NCI-H2081 (cell line): ENCODE measurements around the gene SREBF1.

ENCODE experiments used
- DNase-seq, 2 experiments: peaks; one replicate each; lab custom pipeline; 2025; lab: John Stamatoyannopoulos, UW

Gene SREBF1

GRCh38 chr17:17836818-17837379, at the start of gene SREBF1:
Gene SREBF1 (minus strand): TSS chr17:17836986. CDS start chr17:17836817, 169 bp downstream.
- peak; percentile 31 to 43 for DNase-seq

GRCh38 chr17:17886226-17886625, 49.4 kb upstream of the SREBF1 start:
- no peak for DNase-seq

- no peak for DNase-seq
These were observed 47.9 kb upstream of the SREBF1 start for GRCh38 chr17:17884391-17885357.

DNA sequence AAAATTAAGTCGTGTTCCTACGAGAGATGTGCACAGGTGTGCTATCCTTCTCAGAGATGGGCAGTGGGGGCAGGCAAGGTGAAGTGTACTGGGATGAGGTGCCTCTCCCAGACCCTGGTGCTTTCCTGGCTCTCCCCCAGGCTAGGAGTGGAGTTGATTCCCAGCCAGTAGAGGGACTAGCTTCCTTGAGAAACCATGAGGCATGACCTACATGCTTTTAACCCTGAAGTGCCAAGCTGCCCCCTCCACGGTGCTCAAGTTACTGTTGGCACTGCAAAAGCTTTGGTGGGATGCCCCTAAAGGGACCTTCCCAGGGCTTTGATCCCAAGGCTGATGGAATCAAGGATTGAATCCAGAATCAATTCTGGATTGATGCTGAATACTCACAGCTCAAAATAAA, 47.0 kb upstream of the SREBF1 start:
- no peak for DNase-seq

DNA sequence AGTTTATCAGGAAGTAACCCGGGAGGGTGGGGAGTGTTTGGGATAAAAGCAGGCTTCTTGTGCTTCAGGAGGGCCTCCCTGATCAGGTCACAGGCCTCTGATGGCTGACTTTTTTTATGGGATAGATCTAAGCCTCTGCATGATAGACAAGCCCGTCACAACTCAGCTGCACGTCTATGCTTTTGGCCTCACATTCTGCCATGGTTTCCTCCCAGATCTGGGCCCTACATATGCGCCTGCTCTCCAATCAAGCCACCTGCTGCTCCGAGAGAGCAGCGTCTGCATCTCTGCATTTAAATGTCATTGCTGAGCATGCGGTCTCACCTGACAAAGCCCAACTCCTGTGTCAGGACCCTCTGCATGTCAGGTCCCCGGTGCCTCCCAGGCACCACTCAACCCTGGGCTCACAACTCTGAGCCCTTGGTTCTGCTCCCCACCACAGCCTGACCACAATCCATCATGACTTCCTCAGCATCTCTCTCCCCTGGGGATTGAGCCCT, 45.3 kb upstream of the SREBF1 start:
- DNase-seq = no peak

GRCh38 chr17:17880577-17881196, 43.9 kb upstream of the SREBF1 start:
- DNase-seq = no peak

DNA sequence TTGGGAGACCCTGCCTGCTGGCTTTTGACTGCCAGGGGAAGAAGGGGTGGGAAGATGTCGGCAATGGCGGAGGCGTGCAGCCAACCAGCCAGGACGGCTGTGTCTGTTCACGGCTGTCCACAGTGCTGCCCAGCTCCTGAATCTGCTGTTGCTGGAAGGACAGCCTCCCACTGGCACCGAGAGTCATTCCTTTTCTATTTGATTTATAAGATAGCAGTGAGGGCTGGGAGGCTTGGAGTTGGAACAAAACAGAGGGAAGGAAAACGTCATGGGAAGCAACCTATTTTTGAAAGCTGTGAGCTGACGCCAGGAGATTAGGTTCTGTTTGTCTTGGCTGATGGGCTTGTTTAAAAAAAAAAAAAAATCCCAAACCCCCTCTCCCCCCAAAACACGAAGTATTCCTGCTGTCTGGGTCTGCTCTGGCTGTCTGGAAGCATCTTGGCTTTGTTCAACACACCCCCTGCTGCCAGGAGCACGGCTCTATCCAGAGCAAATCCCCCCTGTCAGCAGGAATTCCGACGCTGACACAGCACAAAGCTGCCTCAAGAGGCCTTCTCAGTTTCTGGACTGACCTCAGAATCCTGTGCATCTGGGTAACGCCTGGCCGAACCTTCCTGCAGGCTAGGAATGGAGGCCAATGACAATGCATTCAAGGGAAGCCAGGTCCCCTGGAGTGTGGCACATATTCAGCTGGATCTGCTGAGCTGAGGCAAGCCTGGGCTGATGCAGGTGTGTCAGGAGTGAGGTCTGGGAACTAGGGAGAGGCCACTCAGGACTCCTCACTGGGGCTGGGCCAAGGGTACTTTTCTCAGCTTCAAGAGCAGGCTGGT, 41.0 kb upstream of the SREBF1 start:
- DNase-seq = peak; percentile 15 to 69

DNA sequence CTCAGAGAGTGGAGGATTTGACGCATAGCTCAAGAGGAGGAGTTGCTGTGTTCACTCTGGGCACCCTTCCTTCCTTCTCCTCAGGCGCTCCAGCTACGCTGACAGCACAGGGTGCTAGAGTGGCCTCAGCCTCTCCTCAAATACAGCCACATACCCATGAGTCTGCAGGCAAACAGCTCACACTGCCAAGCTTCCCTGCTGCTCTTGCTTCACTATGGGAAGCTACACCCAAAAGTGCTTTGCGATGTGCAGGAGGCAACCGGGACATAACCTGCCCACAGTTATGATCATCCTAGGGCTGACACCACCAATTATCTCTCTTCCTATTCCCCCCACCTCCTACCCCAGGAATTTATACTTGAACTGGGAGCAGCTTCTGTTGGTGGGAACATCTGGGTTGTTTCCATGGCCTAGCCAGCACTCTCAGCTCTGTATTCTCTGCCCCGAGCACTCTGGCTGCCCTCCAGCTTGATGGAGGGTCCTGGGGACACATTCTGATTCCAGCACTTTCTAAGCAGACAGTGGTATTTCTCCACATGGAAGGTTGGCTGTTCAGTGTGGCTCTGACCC, 40.3 kb upstream of the SREBF1 start:
- DNase-seq = no peak

DNA sequence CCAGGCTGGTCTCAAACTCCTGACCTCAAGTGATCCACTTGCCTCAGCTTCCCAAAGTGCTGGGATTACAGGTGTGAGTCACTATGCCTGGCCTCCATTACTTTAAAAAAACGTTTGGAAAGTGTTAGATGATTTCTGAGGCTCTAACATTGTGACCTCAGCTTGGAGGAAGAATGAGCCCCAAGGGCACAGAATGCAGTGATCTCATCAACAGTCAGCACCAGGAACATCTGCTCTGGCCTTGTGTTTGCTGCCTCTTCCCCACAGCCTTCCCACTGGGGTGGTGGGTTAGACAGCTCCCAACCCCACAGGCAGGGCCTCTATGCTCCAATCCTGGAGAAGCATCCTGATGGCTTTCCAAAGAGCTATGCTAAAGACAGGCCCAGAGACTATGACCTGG, 37.7 kb upstream of the SREBF1 start:
- no peak for DNase-seq

DNA sequence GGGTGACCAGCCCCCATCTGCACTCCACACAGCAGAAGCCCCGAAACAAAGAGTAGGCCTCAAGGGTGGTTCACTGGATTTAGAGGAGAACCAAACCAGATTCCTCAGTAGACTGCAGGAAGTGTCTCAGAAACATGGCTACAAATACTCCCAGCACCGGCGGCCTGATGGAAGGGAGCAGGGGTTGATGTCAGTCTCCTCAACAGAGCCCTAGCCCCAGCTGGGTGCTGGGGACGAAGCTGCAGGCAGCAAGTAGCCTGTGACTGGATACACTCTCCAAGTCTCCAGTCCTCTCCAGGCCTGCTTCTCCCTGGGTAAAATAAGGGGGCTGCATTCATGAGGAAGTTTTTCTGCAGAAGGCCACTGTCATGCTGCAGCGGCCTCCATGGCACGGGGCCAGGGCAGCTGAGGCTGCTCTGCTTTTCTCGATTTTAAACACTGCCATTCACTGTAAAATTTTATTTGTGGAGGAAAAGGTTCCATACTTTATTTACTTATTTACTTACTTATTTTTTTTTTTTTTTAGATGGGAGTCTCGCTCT, 36.7 kb upstream of the SREBF1 start:
- DNase-seq = no peak

DNA sequence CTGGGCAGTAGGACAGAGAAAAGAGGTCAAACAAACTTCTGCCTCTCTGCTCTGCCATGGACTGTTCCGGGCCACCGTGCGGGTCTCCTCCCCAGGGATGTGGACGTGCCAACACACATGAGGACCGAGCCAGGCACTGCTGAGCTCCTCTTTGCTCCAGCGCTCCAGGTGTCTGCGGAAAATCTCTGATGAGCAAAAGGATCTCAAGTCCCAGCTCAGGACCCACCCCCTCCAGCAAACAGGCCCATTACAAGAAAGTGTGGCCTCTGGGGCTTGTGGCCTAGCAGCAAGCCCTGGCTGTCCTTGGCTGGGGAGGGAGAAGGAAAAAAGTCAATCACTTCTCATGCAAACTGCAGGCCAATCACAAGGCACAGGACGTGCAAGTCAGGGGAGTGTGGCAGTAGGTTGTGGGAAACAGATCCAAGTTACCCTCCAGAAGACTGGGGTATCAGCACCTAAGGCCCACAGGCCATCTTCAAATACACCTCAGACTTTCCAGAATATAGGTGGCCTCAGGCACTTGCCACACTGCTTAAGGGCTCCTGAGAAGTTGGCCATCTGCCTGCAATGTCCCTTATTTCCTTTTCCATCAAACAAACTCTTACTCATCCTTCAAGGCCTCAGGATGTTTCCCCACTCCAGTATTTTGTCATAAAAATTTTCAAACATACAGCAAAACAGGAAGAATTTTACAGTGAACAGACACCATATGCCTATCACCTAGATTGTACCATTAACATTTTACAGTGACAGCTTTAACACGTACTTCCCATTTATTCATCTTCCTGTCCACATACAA, 36.0 kb upstream of the SREBF1 start:
- no peak for DNase-seq

GRCh38 chr17:17871913-17872312, 35.1 kb upstream of the SREBF1 start:
- no peak for DNase-seq

DNA sequence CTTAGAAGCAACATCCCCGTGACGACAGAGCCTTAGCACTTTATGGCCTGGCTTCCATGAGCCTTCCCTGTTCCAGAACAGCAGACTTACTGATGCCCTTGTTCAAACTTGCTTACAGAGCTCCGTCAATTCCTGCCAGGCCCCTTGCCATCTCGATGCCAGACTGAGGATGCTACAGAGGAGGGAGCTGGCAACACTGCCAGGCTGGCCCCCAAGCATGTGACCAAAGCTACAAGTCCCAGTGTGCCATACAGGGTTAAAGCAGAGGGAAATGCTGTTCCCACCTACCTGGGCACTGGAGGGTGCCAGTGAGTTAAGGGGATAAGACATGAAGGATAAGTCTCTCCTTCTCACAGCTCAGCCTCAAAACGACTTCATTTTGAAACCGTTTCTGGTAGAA, 33.5 kb upstream of the SREBF1 start:
- DNase-seq = no peak

DNA sequence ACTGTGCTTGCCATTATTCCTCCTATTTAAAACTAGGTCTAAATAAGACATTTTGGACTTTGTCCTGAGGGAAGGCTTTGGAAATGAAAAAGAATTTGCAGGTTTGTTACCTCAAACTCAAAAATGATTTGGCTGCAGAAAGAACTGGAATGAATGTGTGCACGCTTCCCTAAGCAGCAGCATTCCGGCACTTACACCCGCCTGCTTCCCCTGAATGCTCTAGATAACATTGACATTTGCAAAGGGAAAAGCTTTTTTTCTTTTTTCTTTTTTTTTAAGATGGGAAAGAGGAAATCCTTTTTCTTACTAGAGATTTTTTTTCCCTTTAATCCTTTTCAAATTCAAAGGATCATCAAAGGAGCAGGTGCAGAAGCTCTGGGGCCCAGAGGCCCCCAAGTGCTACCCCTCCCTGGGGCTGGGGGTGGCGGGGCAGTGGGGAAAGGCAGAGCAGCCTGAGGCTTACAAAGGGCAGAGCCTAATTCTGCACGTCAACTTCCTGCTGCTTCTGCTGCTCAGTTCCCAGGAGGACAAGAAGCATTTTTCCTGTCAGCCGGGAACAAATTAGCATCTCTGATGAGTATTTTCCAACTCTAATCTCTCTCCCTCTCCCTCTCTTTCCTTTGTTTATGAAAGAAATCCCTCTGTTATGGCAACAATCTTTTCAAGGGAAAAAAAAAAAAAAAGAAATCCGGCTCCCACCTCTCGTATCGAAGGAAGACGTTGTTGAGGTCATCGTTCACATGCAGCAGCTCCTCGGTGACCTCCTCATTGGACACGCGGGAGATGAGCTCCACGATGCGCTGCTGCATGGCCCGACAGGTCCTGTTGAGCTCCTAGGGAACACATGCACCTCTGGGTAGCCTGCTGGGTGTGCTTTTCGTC, 32.1 kb upstream of the SREBF1 start:
- no peak for DNase-seq

GRCh38 chr17:17866897-17867296, 30.1 kb upstream of the SREBF1 start:
- DNase-seq = no peak

- DNase-seq = no peak
These were observed 29.6 kb upstream of the SREBF1 start for GRCh38 chr17:17866425-17866824.

- DNase-seq = no peak
These were observed 28.2 kb upstream of the SREBF1 start for GRCh38 chr17:17865035-17865434.

DNA sequence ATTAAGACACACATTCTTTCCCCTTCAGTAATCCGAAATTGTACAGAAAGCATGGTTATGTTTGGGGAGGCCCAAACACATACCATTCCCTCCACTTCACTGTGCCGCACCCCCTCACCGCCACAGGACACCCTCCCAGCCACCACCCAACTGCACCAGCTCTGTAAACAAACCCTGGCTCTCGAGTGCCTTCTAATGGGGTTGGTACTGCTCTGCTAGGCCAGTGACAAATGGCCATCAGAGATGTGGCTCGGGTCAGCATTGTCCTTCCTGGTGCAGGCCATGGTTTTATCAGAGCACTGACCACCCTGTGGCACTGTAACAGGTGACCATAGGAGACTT, 24.0 kb upstream of the SREBF1 start:
- DNase-seq = no peak
